Activated CD8-positive, alpha-beta T cell treated with anti-CD3 and anti-CD28 coated beads for 36 hours (primary cell): Measurements from ENCODE around the gene PSMB11. TPM values are rescaled to one million over a fixed set of nuclear protein-coding genes. Genes with fewer than 3 reads are reported as not detected.

ENCODE experiments used
- ATAC-seq: fragments of 200-7000 bp; cut with Tn5 transposase; one replicate; pipeline ENCODE4 v1.10.0; 2021; ENCODE audit warnings: mild to moderate bottlenecking, moderate library complexity
- CTCF ChIA-PET: fragments of 350-600 bp; sonication (Branson Sonifier 250); formaldehyde crosslinking; loops from one replicate; lab custom pipeline; 2021; ENCODE audit warnings: antibody characterized with exemption; lab: Charles Lee
- POLR2A ChIA-PET: fragments of 350-600 bp; sonication (Branson Sonifier 250); formaldehyde crosslinking; loops from one replicate; lab custom pipeline; 2021; ENCODE audit warnings: antibody characterized with exemption; lab: Charles Lee
- DNase-seq: peaks from one replicate; pipeline ENCODE4 v3.0.0-alpha.2; 2020
- H3K27ac Mint-ChIP-seq: one replicate; pipeline ENCODE4 v1.8.0; 2021; ENCODE audit warnings: mild to moderate bottlenecking, mixed read lengths
- H3K27me3 Mint-ChIP-seq: one replicate; pipeline ENCODE4 v1.8.0; 2021; ENCODE audit warnings: mixed read lengths
- H3K36me3 Mint-ChIP-seq: one replicate; pipeline ENCODE4 v1.8.0; 2021; ENCODE audit warnings: low read depth, mixed read lengths
- H3K4me1 Mint-ChIP-seq: one replicate; pipeline ENCODE4 v1.8.0; 2021; ENCODE audit warnings: low read depth, mixed read lengths
- H3K4me3 Mint-ChIP-seq: one replicate; pipeline ENCODE4 v1.8.0; 2021; ENCODE audit warnings: mild to moderate bottlenecking, moderate library complexity, mixed read lengths
- H3K9me3 Mint-ChIP-seq: one replicate; pipeline ENCODE4 v1.8.0; 2021; ENCODE audit warnings: mixed read lengths
- CTCF ChIP-seq: fragments of 200-600 bp; IDR thresholded peaks from one replicate; pipeline ENCODE4 v1.8.0; 2022; ENCODE audit warnings: antibody characterized with exemption, mild to moderate bottlenecking
- intact Hi-C: fragments of 100-400 bp; cut with micrococcal nuclease; formaldehyde crosslinking; loops from one replicate; pipeline ENCODE4 v1.10.0; 2022
- total RNA-seq, 2 experiments: library from RNA; stranded (reverse); gene quantifications; one replicate each; pipeline ENCODE4 v1.2.3, GENCODE V29; 2021

PSMB11 gene
- total RNA-seq, 2 experiments from 2014 or later, result not detected

GRCh38 chr14:23055621-23056144, 13.7 kb downstream of the PSMB11 start:
- Mint-ChIP-seq H3K27ac (no peak overlapping the region), H3K27me3 (peaks cover 7% of the 10 kb centered on the region), H3K4me3 (no peak overlapping the region), H3K36me3 (peaks cover 9% of the 10 kb centered on the region), H3K9me3 (no peaks in the 10 kb centered on the region), H3K4me1 (peaks cover 19% of the 10 kb centered on the region)
- no peak for TF ChIP-seq CTCF
- intact Hi-C loops, result loop anchor here (1.0 to 5.0 kb wide), 3 partner anchors 48 to 69 kb away; no protein-coding TSS in a partner anchor
- POLR2A ChIA-PET, result interaction anchor here (0.9 to 2.8 kb wide), 6 partner anchors 36 to 72 kb away, joined by 3 to 10 read pairs (median 5); no protein-coding TSS in a partner anchor
- no peak for ATAC-seq
- DNase-seq, result no peak
- CTCF ChIA-PET, result interaction anchor here (1.1 to 16.5 kb wide), 15 partner anchors 12 to 101 kb away, joined by 3 to 518 read pairs (median 6); partner anchors contain the start of gene AJUBA

GRCh38 chr14:23056145-23056955, 14.3 kb downstream of the PSMB11 start:
- Mint-ChIP-seq H3K27ac (no peak overlapping the region), H3K9me3 (no peaks in the 10 kb centered on the region), H3K27me3 (peaks cover 7% of the 10 kb centered on the region), H3K4me1 (peaks cover 19% of the 10 kb centered on the region), H3K4me3 (peak overlapping the region; percentile 61), H3K36me3 (peaks cover 15% of the 10 kb centered on the region)
- peak; percentile 29 for TF ChIP-seq CTCF
- peak; percentile 79 for DNase-seq
- POLR2A ChIA-PET, result interaction anchor here (0.9 to 2.8 kb wide), 5 partner anchors 12 to 73 kb away, joined by 3 to 12 read pairs (median 3); no protein-coding TSS in a partner anchor
- peak; percentile 68 for ATAC-seq
- intact Hi-C loops, result loop anchor here (1.0 to 5.0 kb wide), 3 partner anchors 49 to 70 kb away; no protein-coding TSS in a partner anchor
- CTCF ChIA-PET, result interaction anchor here (1.3 to 16.5 kb wide), 14 partner anchors 11 to 100 kb away, joined by 3 to 518 read pairs (median 10); partner anchors contain the start of genes AJUBA and HAUS4

GRCh38 chr14:23056956-23057756, 15.1 kb downstream of the PSMB11 start, which contains the start of gene CDH24:
CDH24 (minus strand) TSS chr14:23057520; CDS start chr14:23055733, 1,787 bp downstream.
- TF ChIP-seq CTCF, result no peak
- DNase-seq, result peak; percentile 79
- Mint-ChIP-seq H3K4me3 (peak within 1 kb of the TSS; percentile 76), H3K27me3 (peaks cover 7% of the 10 kb centered on the region), H3K9me3 (no peaks in the 10 kb centered on the region), H3K36me3 (peaks cover 18% of the 10 kb centered on the region), H3K27ac (no peak within 1 kb of the TSS), H3K4me1 (peaks cover 19% of the 10 kb centered on the region)
- ChIA-PET CTCF (interaction anchor here (0.6 to 16.5 kb wide), 48 partner anchors 8 to 159 kb away, joined by 3 to 518 read pairs (median 6); partner anchors contain the start of genes ACIN1, AJUBA, C14orf119 and HAUS4), POLR2A (interaction anchor here (0.9 to 2.8 kb wide), 14 partner anchors 11 to 74 kb away, joined by 3 to 17 read pairs (median 6); no protein-coding TSS in a partner anchor)
- intact Hi-C loops, result loop anchor here (1.0 to 5.0 kb wide), 3 partner anchors 50 to 70 kb away; no protein-coding TSS in a partner anchor
- peak; percentile 74 for ATAC-seq

GRCh38 chr14:23057757-23058653, 16.0 kb downstream of the PSMB11 start:
- peak; percentile 94 for TF ChIP-seq CTCF
- Mint-ChIP-seq H3K4me3 (peak overlapping the region; percentile 76), H3K27me3 (peaks cover 7% of the 10 kb centered on the region), H3K9me3 (no peaks in the 10 kb centered on the region), H3K4me1 (peaks cover 19% of the 10 kb centered on the region), H3K27ac (no peak overlapping the region), H3K36me3 (peaks cover 24% of the 10 kb centered on the region)
- ATAC-seq (peak; percentile 73), DNase-seq (peak; percentile 91)
- POLR2A ChIA-PET, result interaction anchor here (0.6 to 2.5 kb wide), 18 partner anchors 9 to 129 kb away, joined by 3 to 17 read pairs (median 3); partner anchors contain the start of gene PRMT5
- intact Hi-C loops, result loop anchor here (2.0 to 5.0 kb wide), 2 partner anchors 51 to 71 kb away; no protein-coding TSS in a partner anchor
- CTCF ChIA-PET, result interaction anchor here (0.6 to 16.5 kb wide), 42 partner anchors 9 to 159 kb away, joined by 3 to 518 read pairs (median 5); partner anchors contain the start of genes ACIN1, AJUBA, C14orf119 and HAUS4
